SK-N-SH (cell line): ENCODE results near the gene TM9SF1.

ENCODE experiments used
- CTCF ChIP-seq: fragments of 200-600 bp; sonication (generic); IDR thresholded peaks from 2 replicates; pipeline ENCODE4 v1.6.1; 2017; ENCODE audit warnings: antibody characterized with exemption, mild to moderate bottlenecking, moderate library complexity
- EP300 ChIP-seq, 2 experiments: IDR thresholded peaks; 2 replicates each; pipeline versions ENCODE4 v1.4.0 to v1.6.1; 2012; ENCODE audit warnings: borderline replicate concordance in 1 of 2, low read depth in 1 of 2, low read length in 1 of 2
- POLR2AphosphoS5 ChIP-seq: IDR thresholded peaks from 2 replicates; pipeline ENCODE4 v1.6.1; 2012; ENCODE audit warnings: low read depth, low read length
- RAD21 ChIP-seq: IDR thresholded peaks from 2 replicates; pipeline ENCODE4 v1.6.1; 2012; ENCODE audit warnings: mild to moderate bottlenecking, low read length
- RCOR1 ChIP-seq: fragments of 150-350 bp; IDR thresholded peaks from 2 replicates; pipeline ENCODE4 v1.6.1; 2017; ENCODE audit warnings: antibody characterized with exemption, low read length
- RFX5 ChIP-seq: IDR thresholded peaks from 2 replicates; pipeline ENCODE4 v1.6.1; 2012; ENCODE audit warnings: mild to moderate bottlenecking, improper control_type of control experiment, low read length
- YY1 ChIP-seq: IDR thresholded peaks from 2 replicates; pipeline ENCODE4 v1.4.0; 2012; ENCODE audit warnings: low read depth, mild to moderate bottlenecking
- TF ChIP-seq, protein P1 (sequence below): IDR thresholded peaks from 2 replicates; pipeline ENCODE4 v1.4.0; 2012; ENCODE audit warnings: low read depth, borderline replicate concordance
- TF ChIP-seq, protein P2 (sequence below): IDR thresholded peaks from 2 replicates; pipeline ENCODE4 v1.4.0; 2012; ENCODE audit warnings: low read depth

DNA sequence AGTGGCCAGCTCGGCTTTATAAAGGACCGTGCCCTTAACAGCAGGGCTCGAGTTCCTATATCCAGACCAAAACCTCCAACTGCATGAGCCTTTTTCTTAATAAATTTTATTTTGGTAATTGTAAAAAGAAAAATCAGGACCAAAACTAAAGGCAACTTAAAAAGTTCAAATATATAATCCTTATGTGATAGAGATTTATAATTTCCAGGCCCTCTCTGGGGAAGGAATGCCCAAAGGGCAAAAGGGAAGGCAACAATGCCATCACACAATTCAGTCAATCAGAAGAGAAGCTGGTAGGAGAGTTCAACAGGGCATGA is 6.2 kb downstream of the TM9SF1 start:
- TF ChIP-seq CTCF, result no peak
- TF ChIP-seq, protein P1, sequence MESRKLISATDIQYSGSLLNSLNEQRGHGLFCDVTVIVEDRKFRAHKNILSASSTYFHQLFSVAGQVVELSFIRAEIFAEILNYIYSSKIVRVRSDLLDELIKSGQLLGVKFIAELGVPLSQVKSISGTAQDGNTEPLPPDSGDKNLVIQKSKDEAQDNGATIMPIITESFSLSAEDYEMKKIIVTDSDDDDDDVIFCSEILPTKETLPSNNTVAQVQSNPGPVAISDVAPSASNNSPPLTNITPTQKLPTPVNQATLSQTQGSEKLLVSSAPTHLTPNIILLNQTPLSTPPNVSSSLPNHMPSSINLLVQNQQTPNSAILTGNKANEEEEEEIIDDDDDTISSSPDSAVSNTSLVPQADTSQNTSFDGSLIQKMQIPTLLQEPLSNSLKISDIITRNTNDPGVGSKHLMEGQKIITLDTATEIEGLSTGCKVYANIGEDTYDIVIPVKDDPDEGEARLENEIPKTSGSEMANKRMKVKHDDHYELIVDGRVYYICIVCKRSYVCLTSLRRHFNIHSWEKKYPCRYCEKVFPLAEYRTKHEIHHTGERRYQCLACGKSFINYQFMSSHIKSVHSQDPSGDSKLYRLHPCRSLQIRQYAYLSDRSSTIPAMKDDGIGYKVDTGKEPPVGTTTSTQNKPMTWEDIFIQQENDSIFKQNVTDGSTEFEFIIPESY, result no peak
- TF ChIP-seq RFX5, result no peak
- no peak; the same call in 1 of the 2 replicates for TF ChIP-seq POLR2AphosphoS5
- TF ChIP-seq, protein P2, sequence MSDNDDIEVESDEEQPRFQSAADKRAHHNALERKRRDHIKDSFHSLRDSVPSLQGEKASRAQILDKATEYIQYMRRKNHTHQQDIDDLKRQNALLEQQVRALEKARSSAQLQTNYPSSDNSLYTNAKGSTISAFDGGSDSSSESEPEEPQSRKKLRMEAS, result no peak
- no peak for TF ChIP-seq RAD21
- TF ChIP-seq YY1, result no peak
- TF ChIP-seq EP300 (IDR thresholded peaks at IDR 0.05; ENCODE audit: borderline replicate concordance in 1 of 2, low read depth in 1 of 2, low read length in 1 of 2), result no peak
- no peak for TF ChIP-seq RCOR1
